Measurements from ENCODE around the gene PIGN.

PIGN gene

GRCh38 chr18:61998957-61999356, 187.9 kb downstream of the PIGN start:
- no peaks in the 10 kb centered on the region for H3K36me3 Mint-ChIP-seq (ENCODE audit: low read depth)
- H3K4me1 Mint-ChIP-seq (ENCODE audit: low read depth): no peaks in the 10 kb centered on the region
- H3K9me3 Mint-ChIP-seq: peaks cover 14% of the 10 kb centered on the region
- H3K27me3 Mint-ChIP-seq: peaks cover 5% of the 10 kb centered on the region
- H3K4me3 Mint-ChIP-seq: no peak overlapping the region
- H3K27ac Mint-ChIP-seq: no peak overlapping the region

GRCh38 chr18:61998335-61998734, 188.5 kb downstream of the PIGN start:
- Mint-ChIP-seq H3K4me3 (no peak overlapping the region), H3K9me3 (peaks cover 14% of the 10 kb centered on the region), H3K36me3 (ENCODE audit: low read depth) (no peaks in the 10 kb centered on the region), H3K4me1 (ENCODE audit: low read depth) (no peaks in the 10 kb centered on the region), H3K27ac (no peak overlapping the region), H3K27me3 (peaks cover 5% of the 10 kb centered on the region)

- Mint-ChIP-seq H3K27me3 (peaks cover 9% of the 10 kb centered on the region), H3K27ac (no peak overlapping the region), H3K4me1 (ENCODE audit: low read depth) (peaks cover 9% of the 10 kb centered on the region), H3K9me3 (peaks cover 6% of the 10 kb centered on the region), H3K4me3 (no peak overlapping the region), H3K36me3 (ENCODE audit: low read depth) (no peaks in the 10 kb centered on the region)
These were observed 191.2 kb downstream of the PIGN start for GRCh38 chr18:61995618-61996017.

- H3K9me3 Mint-ChIP-seq: no peaks in the 10 kb centered on the region
- no peak overlapping the region for H3K27ac Mint-ChIP-seq
- H3K4me3 Mint-ChIP-seq: no peak overlapping the region
- peaks cover 9% of the 10 kb centered on the region for H3K4me1 Mint-ChIP-seq (ENCODE audit: low read depth)
- no peaks in the 10 kb centered on the region for H3K36me3 Mint-ChIP-seq (ENCODE audit: low read depth)
- H3K27me3 Mint-ChIP-seq: peaks cover 10% of the 10 kb centered on the region
These were observed 193.0 kb downstream of the PIGN start for GRCh38 chr18:61993831-61994230.

GRCh38 chr18:61992923-61993322, 193.9 kb downstream of the PIGN start:
- Mint-ChIP-seq H3K27ac (no peak overlapping the region), H3K4me3 (no peak overlapping the region), H3K4me1 (ENCODE audit: low read depth) (peaks cover 9% of the 10 kb centered on the region), H3K27me3 (peaks cover 18% of the 10 kb centered on the region), H3K36me3 (ENCODE audit: low read depth) (no peaks in the 10 kb centered on the region), H3K9me3 (no peaks in the 10 kb centered on the region)

GRCh38 chr18:61992285-61992684, 194.6 kb downstream of the PIGN start:
- no peak overlapping the region for H3K27ac Mint-ChIP-seq

GRCh38 chr18:61991836-61992235, 195.0 kb downstream of the PIGN start:
- Mint-ChIP-seq H3K4me1 (ENCODE audit: low read depth) (peaks cover 9% of the 10 kb centered on the region), H3K4me3 (no peak overlapping the region), H3K27me3 (peaks cover 14% of the 10 kb centered on the region), H3K9me3 (no peaks in the 10 kb centered on the region), H3K27ac (no peak overlapping the region), H3K36me3 (ENCODE audit: low read depth) (no peaks in the 10 kb centered on the region)

More at GRCh38 chr18:61992285-61992684, 194.6 kb downstream of the PIGN start:
- no peak overlapping the region for H3K4me3 Mint-ChIP-seq
- H3K36me3 Mint-ChIP-seq (ENCODE audit: low read depth): no peaks in the 10 kb centered on the region
- peaks cover 18% of the 10 kb centered on the region for H3K27me3 Mint-ChIP-seq
- H3K4me1 Mint-ChIP-seq (ENCODE audit: low read depth): peaks cover 9% of the 10 kb centered on the region
- H3K9me3 Mint-ChIP-seq: no peaks in the 10 kb centered on the region

GRCh38 chr18:61991201-61991600, 195.7 kb downstream of the PIGN start:
- H3K4me1 Mint-ChIP-seq (ENCODE audit: low read depth): peaks cover 9% of the 10 kb centered on the region
- no peaks in the 10 kb centered on the region for H3K36me3 Mint-ChIP-seq (ENCODE audit: low read depth)
- H3K9me3 Mint-ChIP-seq: no peaks in the 10 kb centered on the region
- H3K4me3 Mint-ChIP-seq: no peak overlapping the region
- no peak overlapping the region for H3K27ac Mint-ChIP-seq
- H3K27me3 Mint-ChIP-seq: peaks cover 13% of the 10 kb centered on the region

Measured in stimulated activated naive CD8-positive, alpha-beta T cell treated with anti-CD3 and anti-CD28 coated beads, Interleukin-15, Interleukin-2, amounts not matched to agents 100 ng/mL and 50 ng/mL, for 24 hours (primary cell).